ENCODE data around the gene CNTN1. TPM values are rescaled to one million over a fixed set of nuclear protein-coding genes. Genes with fewer than 3 reads are reported as not detected.

CNTN1 gene
- total RNA-seq, 4 donors from 2014 or later, result 18.0 to 32.1 (median 23.8) TPM

GRCh38 chr12:40976546-40976945, 284.3 kb downstream of the CNTN1 start:
- Histone ChIP-seq H3K36me3 (no peaks in the 10 kb centered on the region), H3K9me3 (no peaks in the 10 kb centered on the region), H3K4me1 (no peaks in the 10 kb centered on the region), H3K4me3 (no peak overlapping the region), H3K27me3 (no peaks in the 10 kb centered on the region), H3K27ac (no peak overlapping the region)
- no peak for TF ChIP-seq POLR2A (IDR thresholded peaks at IDR 0.05)
- no peak for TF ChIP-seq EP300 (IDR thresholded peaks at IDR 0.05)
- TF ChIP-seq, protein P1, sequence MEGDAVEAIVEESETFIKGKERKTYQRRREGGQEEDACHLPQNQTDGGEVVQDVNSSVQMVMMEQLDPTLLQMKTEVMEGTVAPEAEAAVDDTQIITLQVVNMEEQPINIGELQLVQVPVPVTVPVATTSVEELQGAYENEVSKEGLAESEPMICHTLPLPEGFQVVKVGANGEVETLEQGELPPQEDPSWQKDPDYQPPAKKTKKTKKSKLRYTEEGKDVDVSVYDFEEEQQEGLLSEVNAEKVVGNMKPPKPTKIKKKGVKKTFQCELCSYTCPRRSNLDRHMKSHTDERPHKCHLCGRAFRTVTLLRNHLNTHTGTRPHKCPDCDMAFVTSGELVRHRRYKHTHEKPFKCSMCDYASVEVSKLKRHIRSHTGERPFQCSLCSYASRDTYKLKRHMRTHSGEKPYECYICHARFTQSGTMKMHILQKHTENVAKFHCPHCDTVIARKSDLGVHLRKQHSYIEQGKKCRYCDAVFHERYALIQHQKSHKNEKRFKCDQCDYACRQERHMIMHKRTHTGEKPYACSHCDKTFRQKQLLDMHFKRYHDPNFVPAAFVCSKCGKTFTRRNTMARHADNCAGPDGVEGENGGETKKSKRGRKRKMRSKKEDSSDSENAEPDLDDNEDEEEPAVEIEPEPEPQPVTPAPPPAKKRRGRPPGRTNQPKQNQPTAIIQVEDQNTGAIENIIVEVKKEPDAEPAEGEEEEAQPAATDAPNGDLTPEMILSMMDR (IDR thresholded peaks at IDR 0.05), result no peak
- DNase-seq (ENCODE audit: low spot score in 2 of 2), result no peak
- 87 to 89% methylated on average over 4 of the region's 4 CpGs for WGBS, 2 donors

- peaks cover 0 to 8% (median 0%) of the 10 kb centered on the region in 3 donors for H3K36me3 ChIP-seq
- H3K27ac ChIP-seq, result no peak overlapping the region
- no peaks in the 10 kb centered on the region for H3K27me3 ChIP-seq
- DNase-seq (ENCODE audit: low spot score in 2 of 2), result no peak
- TF ChIP-seq POLR2A (IDR thresholded peaks at IDR 0.05) (no peak), EP300 (IDR thresholded peaks at IDR 0.05) (no peak)
- TF ChIP-seq, protein P1 (IDR thresholded peaks at IDR 0.05), result no peak
- no peak overlapping the region for H3K4me3 ChIP-seq
- H3K9me3 ChIP-seq, result peaks cover 0 to 14% (median 5%) of the 10 kb centered on the region in 4 donors
- H3K4me1 ChIP-seq, result no peaks in the 10 kb centered on the region
Observed at GRCh38 chr12:40980427-40980961, 288.3 kb downstream of the CNTN1 start.

DNA sequence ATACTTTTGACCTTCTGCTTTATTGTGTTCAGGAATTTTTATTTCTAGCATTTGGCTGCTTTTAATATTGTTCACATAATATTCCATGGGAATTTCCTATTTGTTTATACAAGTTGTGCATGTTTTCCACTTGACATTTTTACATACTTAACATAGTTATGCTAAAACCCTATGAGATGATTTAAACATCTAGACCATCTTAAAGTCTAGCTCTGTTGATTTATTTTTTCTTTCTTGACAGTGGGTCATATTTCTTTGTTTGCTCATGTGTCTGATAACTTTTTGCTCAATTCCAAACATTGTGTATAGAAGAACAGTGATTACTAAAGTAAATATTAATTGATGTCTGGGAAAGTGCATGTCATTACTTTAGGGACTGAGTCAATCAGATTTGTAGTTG, 293.8 kb downstream of the CNTN1 start:
- no peak for TF ChIP-seq EP300 (IDR thresholded peaks at IDR 0.05)
- no peak for TF ChIP-seq POLR2A (IDR thresholded peaks at IDR 0.05)
- TF ChIP-seq, protein P1 (IDR thresholded peaks at IDR 0.05), result no peak
- Histone ChIP-seq H3K4me3 (no peak overlapping the region), H3K4me1 (peaks cover 0 to 10% (median 0%) of the 10 kb centered on the region in 4 donors), H3K27me3 (no peaks in the 10 kb centered on the region), H3K27ac (no peak overlapping the region), H3K9me3 (peaks cover 0 to 15% (median 6%) of the 10 kb centered on the region in 4 donors), H3K36me3 (peaks cover 0 to 8% (median 0%) of the 10 kb centered on the region in 3 donors)
- DNase-seq (ENCODE audit: low spot score in 2 of 2), result no peak

GRCh38 chr12:40988355-40988754, 296.1 kb downstream of the CNTN1 start:
- Histone ChIP-seq H3K4me1 (peaks cover 0 to 10% (median 0%) of the 10 kb centered on the region in 4 donors), H3K27me3 (no peaks in the 10 kb centered on the region), H3K4me3 (no peak overlapping the region), H3K9me3 (peaks cover 0 to 15% (median 6%) of the 10 kb centered on the region in 4 donors), H3K27ac (peak overlapping the region in 1 of 4 donors; percentile 9), H3K36me3 (peaks cover 0 to 8% (median 0%) of the 10 kb centered on the region in 3 donors)
- 29 to 30% methylated on average over 1 of the region's 1 CpG for WGBS, 2 donors
- no peak for DNase-seq (ENCODE audit: low spot score in 2 of 2)
- TF ChIP-seq POLR2A (IDR thresholded peaks at IDR 0.05) (no peak), EP300 (IDR thresholded peaks at IDR 0.05) (no peak)
- TF ChIP-seq, protein P1 (IDR thresholded peaks at IDR 0.05), result no peak

GRCh38 chr12:40988824-40989223, 296.6 kb downstream of the CNTN1 start:
- H3K27me3 ChIP-seq, result no peaks in the 10 kb centered on the region
- TF ChIP-seq POLR2A (IDR thresholded peaks at IDR 0.05) (no peak), EP300 (IDR thresholded peaks at IDR 0.05) (peak in 1 of 2 donors; percentile 60)
- TF ChIP-seq, protein P1 (IDR thresholded peaks at IDR 0.05), result no peak
- peaks cover 0 to 10% (median 0%) of the 10 kb centered on the region in 4 donors for H3K4me1 ChIP-seq
- peak overlapping the region in 1 of 4 donors; percentile 72 for H3K27ac ChIP-seq
- peaks cover 0 to 15% (median 6%) of the 10 kb centered on the region in 4 donors for H3K9me3 ChIP-seq
- no peak overlapping the region for H3K4me3 ChIP-seq
- WGBS, 2 donors, result 45 to 54% methylated on average over 2 of the region's 2 CpGs
- no peak for DNase-seq (ENCODE audit: low spot score in 2 of 2)
- peaks cover 0 to 8% (median 0%) of the 10 kb centered on the region in 3 donors for H3K36me3 ChIP-seq
